DMS114 treated with DMSO at 0.1 percent for 48 hours (cell line): ENCODE measurements around the gene GPD1L.
"Not testable (repeated sequence)": the region's sequence is repeated elsewhere in the genome, so short reads cannot be mapped to it uniquely, and the experiment has no call there.

Source experiments
- DNase-seq: peaks from one replicate; lab custom pipeline; 2025; ENCODE audit not compliant: unreplicated experiment; lab: John Stamatoyannopoulos, UW

GPD1L gene

GRCh38 chr3:32177702-32178198 lies 71.3 kb downstream of the GPD1L start:
- DNase-seq = peak; percentile 62

GRCh38 chr3:32180141-32180784 lies 73.8 kb downstream of the GPD1L start:
- no peak for DNase-seq

- no peak for DNase-seq
Measured at GRCh38 chr3:32181365-32181764, 74.9 kb downstream of the GPD1L start.

GRCh38 chr3:32181796-32182195 lies 75.4 kb downstream of the GPD1L start:
- no peak for DNase-seq

GRCh38 chr3:32184187-32184730 lies 77.8 kb downstream of the GPD1L start:
- no peak for DNase-seq

GRCh38 chr3:32186097-32186496 lies 79.7 kb downstream of the GPD1L start:
- no peak for DNase-seq

GRCh38 chr3:32186876-32187275 lies 80.5 kb downstream of the GPD1L start:
- DNase-seq = no peak

GRCh38 chr3:32189693-32190092 lies 83.3 kb downstream of the GPD1L start:
- no peak for DNase-seq

GRCh38 chr3:32190556-32190955 lies 84.1 kb downstream of the GPD1L start:
- DNase-seq = not testable (repeated sequence)

- DNase-seq = no peak
Measured at GRCh38 chr3:32193101-32193500, 86.7 kb downstream of the GPD1L start.

- no peak for DNase-seq
Measured at GRCh38 chr3:32194653-32195052, 88.2 kb downstream of the GPD1L start.

GRCh38 chr3:32195995-32196540 lies 89.6 kb downstream of the GPD1L start:
- DNase-seq = no peak

- DNase-seq = no peak
Measured at GRCh38 chr3:32197991-32198390, 91.6 kb downstream of the GPD1L start.

GRCh38 chr3:32198714-32199113 lies 92.3 kb downstream of the GPD1L start:
- no peak for DNase-seq

- no peak for DNase-seq
Measured at GRCh38 chr3:32200490-32200889, 94.1 kb downstream of the GPD1L start.

- no peak for DNase-seq
Measured at GRCh38 chr3:32200992-32201758, 94.8 kb downstream of the GPD1L start.

- DNase-seq = no peak
Measured at GRCh38 chr3:32202496-32202895, 96.1 kb downstream of the GPD1L start.

- DNase-seq = no peak
Measured at GRCh38 chr3:32203854-32204253, 97.4 kb downstream of the GPD1L start.

GRCh38 chr3:32208447-32208846 lies 102.0 kb downstream of the GPD1L start:
- no peak for DNase-seq

- DNase-seq = no peak
Measured at GRCh38 chr3:32215185-32215584, 108.8 kb downstream of the GPD1L start.

GRCh38 chr3:32216172-32216783 lies 109.9 kb downstream of the GPD1L start:
- no peak for DNase-seq
